Endothelial cell of umbilical vein (primary cell): Measurements from ENCODE around the gene DCAF4.
A peak's percentile ranks its signal among the peaks of the same experiment; 100 is the strongest.

Experiments
- CTCF ChIP-seq, 2 donors: IDR thresholded peaks; 1 replicate in 1 of 2; 2 replicates in 1 of 2; pipeline ENCODE4 v1.5.1; 2011; ENCODE audit warnings: low read length in 2 of 2, mild to moderate bottlenecking in 2 of 2, moderate library complexity in 2 of 2, control low read depth in 1 of 2, inconsistent platforms in 1 of 2, low read depth in 1 of 2; ENCODE audit not compliant: insufficient read depth in 1 of 2; ENCODE audit errors: extremely low read depth in 1 of 2
- EZH2 ChIP-seq: IDR thresholded peaks from 2 replicates; pipeline ENCODE4 v1.6.1; 2012; ENCODE audit warnings: borderline replicate concordance, low read depth, mild to moderate bottlenecking, moderate library complexity, low read length, inconsistent platforms; ENCODE audit not compliant: severe bottlenecking
- FOS ChIP-seq: IDR thresholded peaks from 2 replicates; pipeline ENCODE4 v1.6.1; 2011; ENCODE audit warnings: mild to moderate bottlenecking, low read length, moderate library complexity, borderline replicate concordance; ENCODE audit not compliant: insufficient read depth
- GATA2 ChIP-seq: IDR thresholded peaks from 2 replicates; pipeline ENCODE4 v1.7.0; 2011; ENCODE audit warnings: low read depth, mild to moderate bottlenecking, moderate library complexity, mixed read lengths, low read length; ENCODE audit not compliant: insufficient read length, insufficient read depth
- JUN ChIP-seq: IDR thresholded peaks from 2 replicates; pipeline ENCODE4 v1.6.1; 2011; ENCODE audit warnings: borderline replicate concordance, low read depth; ENCODE audit not compliant: insufficient read length, insufficient read depth
- MAX ChIP-seq: IDR thresholded peaks from 2 replicates; pipeline ENCODE4 v1.6.1; 2011; ENCODE audit not compliant: insufficient read depth, insufficient read length
- MYC ChIP-seq: IDR thresholded peaks from one replicate; pipeline ENCODE4 v1.6.1; 2011; ENCODE audit warnings: mild to moderate bottlenecking, low read depth, low read length
- POLR2A ChIP-seq: IDR thresholded peaks from 2 replicates; pipeline ENCODE4 v1.6.1; 2012; ENCODE audit warnings: low read depth, mild to moderate bottlenecking, control low read depth, low read length
- POLR2AphosphoS5 ChIP-seq: IDR thresholded peaks from 2 replicates; pipeline ENCODE4 v1.6.1; 2012; ENCODE audit warnings: low read depth, mild to moderate bottlenecking, control low read depth, low read length, moderate library complexity; ENCODE audit not compliant: insufficient read depth

GRCh38 chr14:72925815-72926291, 411 bp upstream of the DCAF4 start:
- no peak for TF ChIP-seq POLR2A
- TF ChIP-seq CTCF (IDR thresholded peaks at IDR 0.05; ENCODE audit: extremely low read depth in 1 of 2, insufficient read depth in 1 of 2, low read depth in 1 of 2, low read length in 2 of 2) = no peak
- no peak for TF ChIP-seq POLR2AphosphoS5
- no peak for TF ChIP-seq GATA2
- TF ChIP-seq JUN = no peak
- TF ChIP-seq MAX = peak; percentile 12
- TF ChIP-seq MYC = no peak
- no peak for TF ChIP-seq EZH2
- TF ChIP-seq FOS = no peak
